B cell (primary cell): ENCODE measurements around the gene ZNF598. TPM values are rescaled to one million over a fixed set of nuclear protein-coding genes. Genes with fewer than 3 reads are reported as not detected.

ENCODE experiments used
- ATAC-seq: fragments of 200-7000 bp; cut with Tn5 transposase; one replicate; pipeline ENCODE4 v1.10.0; 2021; ENCODE audit warnings: low read depth, mild to moderate bottlenecking, moderate number of reproducible peaks, moderate library complexity
- CTCF ChIA-PET: fragments of 350-600 bp; sonication (Branson Sonifier 250); formaldehyde crosslinking; loops from one replicate; lab custom pipeline; 2021; ENCODE audit warnings: antibody characterized with exemption, inconsistent platforms; lab: Charles Lee
- POLR2A ChIA-PET: fragments of 350-600 bp; sonication (Branson Sonifier 250); formaldehyde crosslinking; loops from one replicate; lab custom pipeline; 2021; ENCODE audit warnings: antibody characterized with exemption; lab: Charles Lee
- DNase-seq: peaks from one replicate; pipeline ENCODE4 v3.0.0; 2013
- H2AFZ ChIP-seq: 2 replicates; pipeline ENCODE4 v1.6.1; 2012; ENCODE audit warnings: mild to moderate bottlenecking, low read depth, low read length; ENCODE audit not compliant: insufficient read depth, poor library complexity, severe bottlenecking
- H3K27ac ChIP-seq, 2 donors: 1 replicate in 1 of 2; 2 replicates in 1 of 2; pipeline ENCODE4 v1.5.1; 2012 to 2013; ENCODE audit warnings: low read length in 2 of 2, mild to moderate bottlenecking in 2 of 2, moderate library complexity in 1 of 2
- H3K27me3 ChIP-seq, 4 experiments: fragments of 200-600 bp in 1 of 4; sonication (generic) in 1 of 4; replicated peaks in 1 of 4; 1 replicate in 2 of 4; 2 replicates in 2 of 4; pipeline versions ENCODE4 v1.6.1 to v1.7.0; 2013 to 2016; ENCODE audit warnings: low read length in 3 of 4, mild to moderate bottlenecking in 2 of 4, mixed read lengths in 1 of 4, moderate library complexity in 1 of 4; ENCODE audit not compliant: insufficient read depth in 4 of 4, control insufficient read depth in 3 of 4; ENCODE audit errors: control extremely low read depth in 1 of 4
- H3K36me3 ChIP-seq, 2 experiments: replicated peaks in 1 of 2; 1 replicate in 1 of 2; 2 replicates in 1 of 2; pipeline versions ENCODE4 v1.6.1 to v1.7.1; 2013; ENCODE audit warnings: low read length in 1 of 2; ENCODE audit not compliant: insufficient read depth in 2 of 2, control insufficient read depth in 1 of 2; ENCODE audit errors: control extremely low read depth in 1 of 2, extremely low read depth in 1 of 2
- H3K4me1 ChIP-seq, 2 donors: fragments of 200-600 bp in 1 of 2; sonication (generic) in 1 of 2; 1 replicate in 1 of 2; 2 replicates in 1 of 2; pipeline versions ENCODE4 v1.5.1 to v1.6.1; 2013 to 2017; ENCODE audit warnings: low read length in 2 of 2; ENCODE audit not compliant: control insufficient read depth in 2 of 2, insufficient read depth in 2 of 2
- H3K4me2 ChIP-seq: replicated peaks from 2 replicates; pipeline ENCODE3; 2012; ENCODE audit warnings: mild to moderate bottlenecking, low read depth, low read length; ENCODE audit not compliant: poor library complexity, severe bottlenecking
- H3K4me3 ChIP-seq, 5 experiments: fragments of 200-600 bp in 1 of 5; sonication (generic) in 1 of 5; 1 replicate in 3 of 5; 2 replicates in 2 of 5; pipeline versions ENCODE4 v1.5.1 to v1.7.0; 2011 to 2016; ENCODE audit warnings: low read length in 4 of 5, mild to moderate bottlenecking in 4 of 5, low read depth in 2 of 5, control low read depth in 1 of 5, moderate library complexity in 1 of 5; ENCODE audit not compliant: insufficient read depth in 1 of 5; ENCODE audit errors: control extremely low read depth in 1 of 5, extremely low read depth in 1 of 5
- H3K79me2 ChIP-seq: fragments of 200-600 bp; sonication (generic); one replicate; pipeline ENCODE4 v1.6.0; 2016; ENCODE audit warnings: low read length; ENCODE audit not compliant: control insufficient read depth, insufficient read depth
- H3K9ac ChIP-seq: fragments of 200-600 bp; sonication (generic); 2 replicates; pipeline ENCODE4 v1.6.1; 2017; ENCODE audit warnings: mild to moderate bottlenecking, low read length, moderate library complexity
- H3K9me3 ChIP-seq, 3 donors: one replicate each; pipeline versions ENCODE4 v1.6.1 to v1.7.1; 2013; ENCODE audit warnings: low read length in 2 of 3; ENCODE audit not compliant: control insufficient read depth in 2 of 3, insufficient read depth in 1 of 3; ENCODE audit errors: control extremely low read depth in 1 of 3
- H4K20me1 ChIP-seq: 2 replicates; pipeline ENCODE4 v1.6.0; 2012; ENCODE audit warnings: mild to moderate bottlenecking, low read length; ENCODE audit not compliant: insufficient read depth, control insufficient read depth, poor library complexity, severe bottlenecking
- H3K27ac Mint-ChIP-seq: one replicate; pipeline ENCODE4 v1.8.0; 2021; ENCODE audit warnings: mixed read lengths
- H3K27me3 Mint-ChIP-seq: one replicate; pipeline ENCODE4 v1.8.0; 2021; ENCODE audit warnings: mixed read lengths
- H3K4me1 Mint-ChIP-seq: one replicate; pipeline ENCODE4 v1.8.0; 2021; ENCODE audit warnings: mixed read lengths
- H3K4me3 Mint-ChIP-seq: one replicate; pipeline ENCODE4 v1.8.0; 2021; ENCODE audit warnings: mixed read lengths
- H3K9me3 Mint-ChIP-seq: one replicate; pipeline ENCODE4 v1.8.0; 2022; ENCODE audit warnings: mixed read lengths; ENCODE audit not compliant: insufficient read depth
- CTCF ChIP-seq: fragments of 200-600 bp; IDR thresholded peaks from one replicate; pipeline ENCODE4 v1.8.0; 2022; ENCODE audit warnings: antibody characterized with exemption, mild to moderate bottlenecking
- EZH2 ChIP-seq: IDR thresholded peaks from 2 replicates; pipeline ENCODE4 v1.6.1; 2012; ENCODE audit warnings: borderline replicate concordance, low read depth, mild to moderate bottlenecking, moderate library complexity, low read length; ENCODE audit not compliant: insufficient read depth, poor library complexity, severe bottlenecking
- WGBS: methylation state at CpG from one replicate; pipeline ENCODE4 v1.1.5; 2013; ENCODE audit warnings: missing lambda C conversion rate; ENCODE audit not compliant: insufficient coverage; 5-methylcytosine and 5-hydroxymethylcytosine counted together
- intact Hi-C: fragments of 100-400 bp; cut with micrococcal nuclease; formaldehyde crosslinking; loops from one replicate; pipeline ENCODE4 v1.10.0; 2022
- polyA plus RNA-seq: library from polyadenylated mRNA; depleted of rRNA; stranded (reverse); fragments of >200 nt; gene quantifications from 2 replicates; pipeline ENCODE4 v1.2.3, GENCODE V29; 2012
- total RNA-seq, 2 donors: library from RNA; stranded (reverse); fragments of 120-200 nt in 1 of 2; gene quantifications; 1 replicate in 1 of 2; 2 replicates in 1 of 2; pipeline versions ENCODE4 v1.2.3 to v1.2.4, GENCODE V29; 2013 to 2022

Gene ZNF598
- total and polyA plus RNA-seq, 2 donors (not counting 1 experiment from before 2014, with no cell fraction given) = 49.5 to 61.5 TPM

GRCh38 chr16:2002406-2003230 lies 7.0 kb downstream of the ZNF598 start:
- H3K36me3 ChIP-seq = peaks cover 0 to 54% of the 10 kb centered on the region in 2 experiments
- no peak overlapping the region for H3K27ac Mint-ChIP-seq
- DNase-seq = no peak

More at GRCh38 chr16:2002406-2003230, 7.0 kb downstream of the ZNF598 start:
- 97% methylated on average over 47 of the region's 47 CpGs for WGBS
- Mint-ChIP-seq H3K4me3 (no peak overlapping the region), H3K4me1 (peaks cover 28% of the 10 kb centered on the region), H3K27me3 (no peaks in the 10 kb centered on the region), H3K9me3 (no peaks in the 10 kb centered on the region)
- Histone ChIP-seq H3K27ac (no peak overlapping the region), H3K27me3 (no peaks in the 10 kb centered on the region), H3K4me1 (peaks cover 19 to 30% of the 10 kb centered on the region in 2 donors), H3K79me2 (peaks cover 54% of the 10 kb centered on the region), H3K9me3 (no peaks in the 10 kb centered on the region), H3K4me2 (no peak overlapping the region), H3K4me3 (no peak overlapping the region), H3K9ac (no peak overlapping the region), H2AFZ (no peak overlapping the region), H4K20me1 (peaks cover 72% of the 10 kb centered on the region)
- no peak for ATAC-seq
- POLR2A ChIA-PET = interaction anchor here (0.6 to 0.8 kb wide), 2 partner anchors 9 to 153 kb away, joined by 3 to 5 read pairs; partner anchors contain the start of gene TRAF7
- intact Hi-C loops = no loop called here
- CTCF ChIA-PET = interaction anchor here (1.3 to 4.9 kb wide), 6 partner anchors 9 to 249 kb away, joined by 5 to 46 read pairs (median 8); partner anchors contain the start of genes ECI1, RAB26 and TRAF7
- TF ChIP-seq CTCF (no peak), EZH2 (no peak)
